H1 (cell line): ENCODE results near the gene PRG3. TPM values are rescaled to one million over a fixed set of nuclear protein-coding genes. Genes with fewer than 3 reads are reported as not detected.

Experiments
- CTCF ChIA-PET: fragments of 300-600 bp; sonication (Branson Sonifier 250); formaldehyde crosslinking; loops from one replicate; lab custom pipeline; 2021; ENCODE audit not compliant: partially characterized antibody; lab: Charles Lee
- POLR2A ChIA-PET: fragments of 300-600 bp; sonication (Branson Sonifier 250); formaldehyde crosslinking; loops from one replicate; lab custom pipeline; 2021; ENCODE audit warnings: inconsistent platforms; ENCODE audit not compliant: partially characterized antibody; lab: Charles Lee
- DNase-seq, 2 experiments: peaks; one replicate each; pipeline versions ENCODE4 v3.0.0 to v3.0.0-alpha.2; 2010 to 2022; ENCODE audit warnings: low spot score in 2 of 2, low read depth in 1 of 2, mixed read lengths in 1 of 2
- FAIRE-seq: peaks from 2 replicates; lab custom pipeline; 2011; peaks lifted over from hg19 to GRCh38; lab: Jason Lieb, UNC
- H2AFZ ChIP-seq: 2 replicates; pipeline ENCODE4 v1.8.1; 2012; ENCODE audit warnings: low read length, inconsistent platforms
- H2AK5ac ChIP-seq: 2 replicates; pipeline ENCODE4 v1.6.1; 2013; ENCODE audit warnings: low read depth, low read length
- H2BK120ac ChIP-seq: replicated peaks from 2 replicates; pipeline ENCODE3; 2013; ENCODE audit warnings: low read depth, low read length, inconsistent platforms
- H2BK12ac ChIP-seq: 2 replicates; pipeline ENCODE4 v1.6.1; 2013; ENCODE audit warnings: low read depth, low read length
- H2BK15ac ChIP-seq: 2 replicates; pipeline ENCODE4 v1.6.1; 2013; ENCODE audit warnings: low read length
- H2BK20ac ChIP-seq: 2 replicates; pipeline ENCODE4 v1.6.1; 2013; ENCODE audit warnings: low read length
- H2BK5ac ChIP-seq: 2 replicates; pipeline ENCODE4 v1.6.1; 2013; ENCODE audit warnings: low read depth, low read length
- H3K14ac ChIP-seq: 2 replicates; pipeline ENCODE4 v1.6.1; 2013; ENCODE audit warnings: inconsistent platforms; ENCODE audit not compliant: insufficient read length
- H3K18ac ChIP-seq: 2 replicates; pipeline ENCODE4 v1.6.1; 2013; ENCODE audit warnings: low read length; ENCODE audit errors: extremely low read depth
- H3K23ac ChIP-seq: 2 replicates; pipeline ENCODE4 v1.6.1; 2013; ENCODE audit warnings: inconsistent platforms; ENCODE audit not compliant: insufficient read length
- H3K23me2 ChIP-seq: 2 replicates; pipeline ENCODE4 v1.6.1; 2013; ENCODE audit warnings: low read depth, low read length
- H3K27ac ChIP-seq: 2 replicates; pipeline ENCODE4 v1.6.1; 2011; ENCODE audit warnings: low read depth, low read length, inconsistent platforms
- H3K27me3 ChIP-seq, 4 experiments: replicated peaks in 1 of 4; 1 replicate in 1 of 4; 2 replicates in 3 of 4; pipeline versions ENCODE4 v1.6.1 to v1.8.1; 2011 to 2013; ENCODE audit warnings: low read length in 3 of 4, mild to moderate bottlenecking in 3 of 4, inconsistent platforms in 2 of 4, mixed read lengths in 2 of 4, moderate library complexity in 1 of 4; ENCODE audit not compliant: control insufficient read depth in 3 of 4, insufficient read depth in 3 of 4; ENCODE audit errors: extremely low read depth in 1 of 4
- H3K36me3 ChIP-seq, 4 experiments: 2 replicates each; pipeline versions ENCODE4 v1.6.1 to v1.8.1; 2011 to 2013; ENCODE audit warnings: mild to moderate bottlenecking in 4 of 4, low read length in 3 of 4, moderate library complexity in 2 of 4, control low read depth in 1 of 4, inconsistent platforms in 1 of 4; ENCODE audit not compliant: insufficient read depth in 4 of 4, control insufficient read depth in 2 of 4
- H3K4ac ChIP-seq: replicated peaks from 2 replicates; pipeline ENCODE3; 2013; ENCODE audit warnings: low read length, low read depth, mixed read lengths, inconsistent platforms; ENCODE audit not compliant: insufficient read length
- H3K4me1 ChIP-seq, 4 experiments: replicated peaks in 1 of 4; 1 replicate in 1 of 4; 2 replicates in 3 of 4; pipeline versions ENCODE4 v1.6.1 to v1.8.1; 2011 to 2013; ENCODE audit warnings: low read length in 3 of 4, inconsistent platforms in 2 of 4, mixed read lengths in 1 of 4; ENCODE audit not compliant: insufficient read depth in 4 of 4, control insufficient read depth in 3 of 4
- H3K4me2 ChIP-seq, 2 experiments: 2 replicates each; pipeline versions ENCODE4 v1.6.1 to v1.8.1; 2011 to 2013; ENCODE audit warnings: low read depth in 2 of 2, low read length in 2 of 2, control low read depth in 1 of 2, inconsistent platforms in 1 of 2, mild to moderate bottlenecking in 1 of 2; ENCODE audit not compliant: insufficient read depth in 1 of 2
- H3K4me3 ChIP-seq, 4 experiments: fragments of 200-600, 300-600 bp in 1 of 4; sonication (generic), shearing (Covaris generic), sonication (Bioruptor Twin) in 1 of 4; 2 replicates each; pipeline versions ENCODE4 v1.5.1 to v1.8.1; 2011 to 2016; ENCODE audit warnings: low read length in 4 of 4, low read depth in 3 of 4, control low read depth in 2 of 4, inconsistent platforms in 2 of 4, mild to moderate bottlenecking in 2 of 4, mixed read lengths in 1 of 4, moderate library complexity in 1 of 4; ENCODE audit not compliant: insufficient read depth in 2 of 4; ENCODE audit errors: extremely low read depth in 1 of 4
- H3K56ac ChIP-seq: replicated peaks from 2 replicates; pipeline ENCODE3; 2013; ENCODE audit warnings: low read depth, mild to moderate bottlenecking, mixed read lengths, low read length, inconsistent platforms; ENCODE audit not compliant: insufficient read length
- H3K79me1 ChIP-seq: 2 replicates; pipeline ENCODE4 v1.6.1; 2013; ENCODE audit warnings: low read depth, low read length, control low read depth
- H3K79me2 ChIP-seq, 2 experiments: 2 replicates each; pipeline versions ENCODE4 v1.6.1 to v1.8.1; 2012 to 2013; ENCODE audit warnings: low read length in 2 of 2, mild to moderate bottlenecking in 2 of 2, inconsistent platforms in 1 of 2; ENCODE audit not compliant: insufficient read depth in 2 of 2, control insufficient read depth in 1 of 2
- H3K9ac ChIP-seq, 4 experiments: replicated peaks in 1 of 4; 1 replicate in 1 of 4; 2 replicates in 3 of 4; pipeline versions ENCODE4 v1.6.1 to v1.8.1; 2011 to 2013; ENCODE audit warnings: low read depth in 3 of 4, low read length in 3 of 4, control low read depth in 2 of 4, mild to moderate bottlenecking in 2 of 4, moderate library complexity in 2 of 4, inconsistent platforms in 1 of 4; ENCODE audit errors: extremely low read depth in 1 of 4
- H3K9me3 ChIP-seq, 2 experiments: 2 replicates each; pipeline versions ENCODE4 v1.6.1 to v1.8.1; 2012 to 2013; ENCODE audit warnings: mild to moderate bottlenecking in 2 of 2, moderate library complexity in 2 of 2, control low read depth in 1 of 2, inconsistent platforms in 1 of 2, low read depth in 1 of 2, low read length in 1 of 2, mixed read lengths in 1 of 2; ENCODE audit not compliant: insufficient read depth in 2 of 2
- H4K20me1 ChIP-seq, 2 experiments: replicated peaks in 1 of 2; 2 replicates each; pipeline versions ENCODE3 to v1.8.1; 2011 to 2013; ENCODE audit warnings: inconsistent platforms in 2 of 2, low read length in 2 of 2, mild to moderate bottlenecking in 1 of 2; ENCODE audit not compliant: insufficient read depth in 2 of 2, control insufficient read depth in 1 of 2
- H4K5ac ChIP-seq: 2 replicates; pipeline ENCODE4 v1.6.1; 2013; ENCODE audit warnings: low read length, low read depth, mixed read lengths, inconsistent platforms; ENCODE audit not compliant: insufficient read length
- H4K8ac ChIP-seq: 2 replicates; pipeline ENCODE4 v1.8.0; 2013; ENCODE audit warnings: mild to moderate bottlenecking, moderate library complexity, low read length, inconsistent platforms; ENCODE audit not compliant: insufficient read depth; ENCODE audit errors: extremely low read depth
- H4K91ac ChIP-seq: replicated peaks from 2 replicates; pipeline ENCODE3; 2013; ENCODE audit warnings: low read length, mixed read lengths, inconsistent platforms; ENCODE audit not compliant: insufficient read length
- BRCA1 ChIP-seq: IDR thresholded peaks from 2 replicates; pipeline ENCODE4 v1.6.1; 2012; ENCODE audit warnings: low read depth, low read length, improper control_type of control experiment
- CBX8 ChIP-seq: fragments of 300-800, 300-1000 bp; sonication (generic); IDR thresholded peaks from 2 replicates; pipeline ENCODE4 v1.7.1; 2016; ENCODE audit warnings: low read depth, low read length, borderline replicate concordance
- CHD1 ChIP-seq: IDR thresholded peaks from 2 replicates; pipeline ENCODE4 v1.6.1; 2012; ENCODE audit warnings: low read depth, low read length, improper control_type of control experiment
- CTBP2 ChIP-seq: IDR thresholded peaks from 2 replicates; pipeline ENCODE4 v1.7.0; 2011; ENCODE audit warnings: borderline replicate concordance, mild to moderate bottlenecking, moderate library complexity, mixed read lengths, low read length; ENCODE audit not compliant: insufficient read depth, insufficient read length
- EP300 ChIP-seq, 2 experiments: IDR thresholded peaks; 1 replicate in 1 of 2; 2 replicates in 1 of 2; pipeline ENCODE4 v1.6.1; 2011 to 2012; ENCODE audit warnings: low read depth in 2 of 2, low read length in 2 of 2, mild to moderate bottlenecking in 2 of 2, borderline replicate concordance in 1 of 2, inconsistent platforms in 1 of 2, moderate library complexity in 1 of 2
- FOSL1 ChIP-seq: IDR thresholded peaks from 2 replicates; pipeline ENCODE4 v1.6.1; 2011; ENCODE audit warnings: mild to moderate bottlenecking, low read depth, low read length, moderate library complexity; ENCODE audit not compliant: insufficient read depth
- JUND ChIP-seq: IDR thresholded peaks from 2 replicates; pipeline ENCODE4 v1.6.1; 2011; ENCODE audit warnings: mild to moderate bottlenecking, improper control_type of control experiment, low read length
- KDM1A ChIP-seq: fragments of 200-600, 300-600 bp; sonication (generic); IDR thresholded peaks from 2 replicates; pipeline ENCODE4 v1.7.1; 2016; ENCODE audit warnings: mild to moderate bottlenecking, low read length, borderline replicate concordance
- KDM5A ChIP-seq: fragments of 200-600 bp; IDR thresholded peaks from 2 replicates; pipeline ENCODE4 v1.7.1; 2012; ENCODE audit warnings: mild to moderate bottlenecking, low read length, inconsistent platforms, mixed read lengths
- RBBP5 ChIP-seq: IDR thresholded peaks from 2 replicates; pipeline ENCODE4 v1.7.1; 2012; ENCODE audit warnings: low read depth, mild to moderate bottlenecking, inconsistent platforms, low read length, moderate library complexity, borderline replicate concordance
- SIN3A ChIP-seq, 2 experiments: IDR thresholded peaks in 1 of 2; conservative IDR thresholded peaks in 1 of 2; 2 replicates each; pipeline ENCODE4 v1.6.1; 2011 to 2012; ENCODE audit warnings: low read length in 2 of 2, improper control_type of control experiment in 1 of 2, low read depth in 1 of 2, mild to moderate bottlenecking in 1 of 2
- SIX5 ChIP-seq: IDR thresholded peaks from 2 replicates; pipeline ENCODE4 v1.6.1; 2011; ENCODE audit warnings: mild to moderate bottlenecking, low read depth, low read length
- TAF1 ChIP-seq: IDR thresholded peaks from 2 replicates; pipeline ENCODE4 v1.6.1; 2011; ENCODE audit warnings: mild to moderate bottlenecking, low read depth, low read length
- TCF12 ChIP-seq: IDR thresholded peaks from 2 replicates; pipeline ENCODE4 v1.6.1; 2011; ENCODE audit warnings: low read depth, mild to moderate bottlenecking, low read length
- WGBS, 2 experiments: shearing (Covaris generic) in 1 of 2; methylation state at CpG; one replicate each; pipeline versions ENCODE4 v1.1.6 to v1.1.7; 2013 to 2015; ENCODE audit warnings: low lambda C conversion rate in 2 of 2, mixed read lengths in 2 of 2, inconsistent platforms in 1 of 2, low coverage in 1 of 2, missing lambda C conversion rate in 1 of 2; ENCODE audit not compliant: insufficient replicate concordance in 2 of 2, insufficient coverage in 1 of 2, insufficient read length in 1 of 2; ENCODE audit errors: extremely low coverage in 1 of 2, missing lambda C conversion rate in 1 of 2; 5-methylcytosine and 5-hydroxymethylcytosine counted together
- polyA plus RNA-seq, 7 experiments: library from polyadenylated mRNA; depleted of rRNA in 3 of 7; stranded (reverse) in 5 of 7; unstranded in 2 of 7; fragments of >200 nt in 5 of 7; fragments of 200-250 nt in 2 of 7; gene quantifications; 1 replicate in 5 of 7; 2 replicates in 1 of 7; 4 replicates in 1 of 7; pipeline versions ENCODE4 v1.2.1 to v1.2.3, GENCODE V29; 2011 to 2013; ENCODE audit warnings: missing spikeins in 2 of 7, mixed read lengths in 2 of 7
- total RNA-seq: library from RNA; stranded (reverse); fragmentation: NEBNext Ultra II Directional; extraction: Animal tissue kit (Norgen Biotek cat#: 25700); gene quantifications from 2 replicates; pipeline ENCODE4 v1.2.1, GENCODE V29; 2021

Gene PRG3
- total and polyA plus RNA-seq, 2 of the 8 experiments (the other 6 are each of a cell fraction or from before 2014, with no cell fraction given): not detected

DNA sequence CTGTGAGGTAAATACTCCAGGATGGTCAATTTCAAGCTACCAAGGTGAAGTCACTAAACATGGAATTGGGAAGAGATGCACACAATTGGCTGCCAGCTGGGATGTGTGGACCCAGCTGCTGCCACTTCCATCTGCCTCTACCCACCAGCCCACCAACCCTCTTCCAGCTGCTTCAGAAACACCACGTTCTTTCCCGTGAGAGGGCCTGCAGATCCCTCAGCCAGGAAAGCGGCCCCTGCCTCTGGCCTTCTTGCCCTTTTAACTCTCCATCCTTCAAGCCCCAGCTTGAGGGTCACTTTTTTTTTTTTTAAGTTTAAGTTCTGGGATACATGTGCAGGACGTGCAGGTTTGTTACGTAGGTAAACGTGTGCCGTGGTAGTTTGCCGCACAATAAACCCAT is 20.0 kb downstream of the PRG3 start:
- no peak overlapping the region for H4K91ac ChIP-seq
- no peaks in the 10 kb centered on the region; a peak in 1 of 7 replicates for H3K27me3 ChIP-seq
- H3K27ac ChIP-seq: no peak overlapping the region
- no peak overlapping the region for H2BK12ac ChIP-seq
- no peak overlapping the region for H3K56ac ChIP-seq
- no peaks in the 10 kb centered on the region for H4K20me1 ChIP-seq
- WGBS, 2 experiments: 86% methylated on average over 8 of the region's 8 CpGs; no CpG with 5 or more reads in 1 of the 2 experiments
- no peak overlapping the region for H3K4me2 ChIP-seq
- H3K4ac ChIP-seq: no peak overlapping the region
- no peak overlapping the region for H3K9ac ChIP-seq
- no peak overlapping the region for H4K5ac ChIP-seq
- no peaks in the 10 kb centered on the region for H3K36me3 ChIP-seq
- H3K9me3 ChIP-seq: no peaks in the 10 kb centered on the region
- DNase-seq: no peak
- no peak overlapping the region for H2AFZ ChIP-seq
- H2BK15ac ChIP-seq: no peak overlapping the region
- no peak overlapping the region for H2AK5ac ChIP-seq
- H3K23ac ChIP-seq: no peak overlapping the region
- ChIA-PET CTCF (interaction anchor here (0.6 to 4.9 kb wide), 8 partner anchors 10 to 131 kb away, joined by 3 to 24 read pairs (median 4); no protein-coding TSS in a partner anchor), POLR2A (interaction anchor here (2.9 kb wide), 1 partner anchor 35 kb away, joined by 10 read pairs; the partner anchor contains the start of gene TNKS1BP1)
- no peaks in the 10 kb centered on the region for H3K79me1 ChIP-seq
- H3K4me3 ChIP-seq: no peak overlapping the region
- no peak overlapping the region for H2BK20ac ChIP-seq
- no peak overlapping the region for H3K18ac ChIP-seq
- H3K4me1 ChIP-seq: peaks cover 7 to 19% (median 11%) of the 10 kb centered on the region in 4 experiments
- H3K79me2 ChIP-seq: no peaks in the 10 kb centered on the region
- H4K8ac ChIP-seq: no peak overlapping the region
- H3K23me2 ChIP-seq: no peaks in the 10 kb centered on the region
- no peak overlapping the region for H2BK5ac ChIP-seq
- no peak overlapping the region for H3K14ac ChIP-seq
- no peak for FAIRE-seq
- no peak overlapping the region for H2BK120ac ChIP-seq
- no peak for TF ChIP-seq SIN3A (conservative IDR thresholded peaks at IDR 0.05 in 1 of 2, IDR thresholded peaks at IDR 0.05 in 1 of 2; ENCODE audit: low read depth in 1 of 2, low read length in 2 of 2)
- no peak for TF ChIP-seq RBBP5
- no peak for TF ChIP-seq CTBP2
- no peak for TF ChIP-seq TAF1
- no peak for TF ChIP-seq TCF12
- no peak for TF ChIP-seq KDM5A
- TF ChIP-seq BRCA1: no peak
- no peak for TF ChIP-seq EP300 (IDR thresholded peaks at IDR 0.05; ENCODE audit: borderline replicate concordance in 1 of 2, low read depth in 2 of 2, low read length in 2 of 2)
- no peak for TF ChIP-seq CBX8
- no peak for TF ChIP-seq KDM1A
- TF ChIP-seq SIX5: no peak
- TF ChIP-seq CHD1: no peak
- no peak for TF ChIP-seq JUND
- no peak for TF ChIP-seq FOSL1
